ENCODE results near the gene CEP290.
"Not testable (repeated sequence)": the region's sequence is repeated elsewhere in the genome, so short reads cannot be mapped to it uniquely, and the experiment has no call there.

CEP290 gene

DNA sequence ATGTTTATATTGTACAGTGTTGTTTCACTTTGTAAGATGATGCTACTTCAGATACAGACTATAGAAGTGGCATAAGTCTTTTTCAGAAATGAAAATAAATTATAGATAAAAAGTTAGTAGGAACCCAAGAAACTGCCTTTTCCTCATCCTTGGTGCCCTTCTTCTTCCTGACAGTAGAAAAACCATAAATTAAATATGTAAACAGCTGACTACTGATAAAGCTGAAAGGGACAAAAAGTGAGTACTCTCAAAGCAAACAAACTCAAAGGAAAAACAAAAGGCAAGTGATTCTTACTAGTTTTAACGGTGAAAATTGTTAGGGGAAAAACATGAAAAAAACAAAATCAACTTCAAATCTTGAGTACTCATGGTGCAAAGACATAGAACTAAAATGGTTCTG lies 104.1 kb downstream of the CEP290 start:
- no peak for DNase-seq

DNA sequence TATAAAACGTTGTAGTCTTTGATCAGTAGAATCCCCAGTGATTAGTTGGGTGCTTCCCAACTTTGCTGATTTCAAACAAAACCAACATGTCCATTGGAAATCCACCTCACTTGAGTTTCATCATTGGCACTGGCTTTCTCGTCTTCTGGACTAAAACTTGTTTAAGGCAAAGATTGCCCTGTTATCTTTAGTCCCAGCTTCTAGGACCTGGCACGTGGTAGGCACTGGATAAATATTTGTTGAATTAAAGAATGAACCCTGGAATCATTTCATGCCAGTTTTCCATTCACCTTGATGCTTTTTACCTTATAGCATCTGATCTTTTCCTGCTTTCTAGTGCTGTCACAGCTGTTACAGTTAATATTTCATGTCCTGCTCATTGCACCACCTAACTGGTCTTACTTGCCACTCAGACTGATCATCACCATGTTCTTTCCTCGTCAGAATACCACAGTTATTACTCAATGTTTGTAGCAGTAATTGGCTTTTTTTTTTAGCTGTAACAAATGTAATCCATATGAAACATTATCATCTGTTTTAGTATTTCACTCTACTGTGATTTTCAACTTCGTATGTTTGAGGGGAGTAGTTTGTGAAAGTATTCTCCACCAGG lies 105.4 kb downstream of the CEP290 start:
- DNase-seq: no peak

DNA sequence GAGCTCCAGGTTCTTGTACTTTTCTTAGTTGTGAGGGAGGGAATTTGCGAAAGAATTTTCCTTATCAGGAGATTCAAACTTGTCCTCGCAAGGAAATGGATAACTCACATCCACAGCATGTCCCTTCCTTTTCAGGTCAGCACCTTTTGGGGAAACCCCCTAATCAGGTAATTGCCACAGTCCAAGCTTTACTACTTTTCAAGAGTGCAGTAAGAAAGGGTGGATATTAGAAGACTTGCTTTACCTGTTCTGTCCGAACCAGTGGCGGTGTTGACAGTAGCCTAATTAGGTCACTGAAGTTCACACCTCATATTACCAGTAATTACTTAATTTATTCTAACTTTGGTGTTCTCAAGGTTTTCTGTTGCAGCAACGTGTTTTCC lies 106.0 kb downstream of the CEP290 start:
- no peak for DNase-seq

GRCh38 chr12:88035271-88035906 lies 106.5 kb downstream of the CEP290 start:
- peak; percentile 94 for DNase-seq

DNA sequence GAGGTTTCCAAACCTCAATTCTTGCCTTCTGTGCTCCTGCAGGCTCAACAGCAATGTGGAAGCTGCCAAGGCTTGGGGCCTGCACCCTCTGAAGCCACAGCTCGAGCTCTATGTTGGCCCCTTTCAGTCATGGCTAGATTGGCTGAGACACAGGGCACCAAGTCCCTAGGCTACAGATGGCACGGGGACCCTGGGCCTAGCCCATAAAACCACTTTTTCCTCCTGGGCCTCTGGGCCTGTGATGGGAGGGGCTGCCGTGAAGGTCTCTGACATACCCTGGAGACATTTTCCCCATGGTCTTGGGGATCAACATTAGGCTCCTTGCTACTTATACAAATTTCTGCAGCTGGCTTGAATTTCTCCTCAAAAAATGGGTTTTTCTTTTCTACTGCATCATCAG lies 110.7 kb downstream of the CEP290 start:
- DNase-seq: not testable (repeated sequence)

DNA sequence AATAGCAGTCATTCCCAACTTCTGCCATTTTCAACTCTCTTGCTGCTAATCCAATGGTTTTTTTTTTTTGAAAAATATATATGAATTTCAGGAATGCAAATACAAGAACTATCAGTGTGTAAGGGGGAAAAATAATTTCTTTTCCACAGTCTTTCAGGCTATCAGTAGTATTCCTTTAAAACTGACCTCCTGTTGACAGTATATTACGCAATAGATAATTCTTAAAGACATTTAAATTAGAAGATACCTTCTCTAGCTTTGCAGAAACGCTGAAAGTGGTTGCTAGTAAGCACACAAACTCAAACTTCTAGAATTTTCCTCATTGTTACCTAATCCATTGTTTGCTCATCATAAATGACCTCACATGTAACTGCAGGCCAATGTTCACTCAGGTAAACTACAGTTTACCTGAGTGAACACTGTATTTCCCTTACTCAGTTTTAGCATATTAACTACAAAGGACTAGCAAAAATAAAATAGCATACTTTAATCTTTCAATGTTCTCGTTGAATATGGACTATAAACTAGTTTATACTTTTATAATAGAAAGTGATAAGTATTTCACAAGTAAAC lies 112.7 kb downstream of the CEP290 start, which contains the start of gene C12orf50:
Gene C12orf50 (minus strand): TSS at position 309 of the 573 bp plus-strand sequence. CDS start 2,439 bp downstream, outside the sequence.
- no peak for DNase-seq

- DNase-seq: no peak
Measured at GRCh38 chr12:88026196-88026595, 115.7 kb downstream of the CEP290 start.

DNA sequence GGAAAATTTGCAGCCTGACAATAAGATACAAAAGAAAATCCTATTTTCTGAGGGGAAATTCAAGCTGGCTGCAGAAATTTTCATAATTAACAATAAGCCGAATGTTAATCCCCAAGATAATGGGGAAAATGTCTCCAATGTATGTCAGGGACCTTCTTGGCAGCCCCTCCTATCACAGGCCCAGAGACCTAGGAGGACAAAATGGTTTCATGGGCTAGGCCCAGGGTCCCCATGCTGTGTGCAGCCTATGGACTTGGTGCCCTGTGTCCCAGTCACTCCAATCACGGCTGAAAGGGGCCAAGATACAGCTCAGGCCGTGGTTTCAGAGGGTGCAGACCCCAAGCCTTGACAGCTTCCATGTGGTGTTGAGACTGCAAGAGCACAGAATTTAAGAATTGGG lies 123.9 kb downstream of the CEP290 start:
- DNase-seq: no peak

GRCh38 chr12:88015825-88016224 lies 126.1 kb downstream of the CEP290 start:
- no peak for DNase-seq

DNA sequence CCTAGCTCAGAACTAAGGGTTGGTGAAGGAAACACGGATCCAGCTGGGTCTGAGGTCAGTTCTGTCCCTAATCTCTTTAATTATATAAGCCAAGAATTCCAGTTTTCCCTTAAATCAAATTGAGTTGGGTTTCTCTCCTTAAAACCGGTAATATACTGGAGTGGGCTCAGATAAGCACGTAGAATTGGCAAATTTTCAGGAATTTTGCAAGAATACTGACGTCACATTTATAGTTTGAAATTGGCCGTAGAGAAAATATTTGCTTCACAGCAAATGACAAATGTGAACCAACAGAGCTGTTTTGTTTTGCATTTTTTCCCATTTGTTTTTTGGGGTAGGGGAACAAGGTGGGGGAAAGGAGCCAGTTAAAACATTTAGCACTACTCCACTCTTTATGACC lies 130.1 kb downstream of the CEP290 start:
- DNase-seq: no peak

GRCh38 chr12:88006351-88006750 lies 135.5 kb downstream of the CEP290 start:
- DNase-seq: no peak

- DNase-seq: no peak
Measured at GRCh38 chr12:88001327-88001726, 140.6 kb downstream of the CEP290 start.
